ENCODE data around the gene CHI3L2.

The CHI3L2 gene

DNA sequence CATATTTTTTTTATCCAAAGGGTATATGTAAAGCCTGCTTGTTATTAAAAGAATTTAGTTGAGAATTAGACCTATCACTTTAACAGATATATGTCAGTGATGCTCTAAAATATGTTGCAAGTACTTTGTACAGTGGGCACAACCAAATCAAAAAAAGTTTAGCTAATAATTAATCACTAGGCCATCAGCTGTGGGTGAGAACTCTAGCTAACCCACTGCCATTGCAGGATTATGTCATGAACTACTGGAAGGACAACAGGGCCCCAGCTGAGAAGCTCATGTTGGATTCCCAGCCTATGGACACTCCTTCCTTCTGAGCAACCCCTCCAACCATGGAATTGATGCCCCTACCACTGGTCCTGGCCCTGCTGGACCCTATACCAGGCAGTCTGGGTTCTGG, 56.3 kb downstream of the CHI3L2 start:
- DNase-seq (ENCODE audit: low read depth), result no peak
- H3K4me3 ChIP-seq (ENCODE audit: low read depth, low read length), result no peak overlapping the region

DNA sequence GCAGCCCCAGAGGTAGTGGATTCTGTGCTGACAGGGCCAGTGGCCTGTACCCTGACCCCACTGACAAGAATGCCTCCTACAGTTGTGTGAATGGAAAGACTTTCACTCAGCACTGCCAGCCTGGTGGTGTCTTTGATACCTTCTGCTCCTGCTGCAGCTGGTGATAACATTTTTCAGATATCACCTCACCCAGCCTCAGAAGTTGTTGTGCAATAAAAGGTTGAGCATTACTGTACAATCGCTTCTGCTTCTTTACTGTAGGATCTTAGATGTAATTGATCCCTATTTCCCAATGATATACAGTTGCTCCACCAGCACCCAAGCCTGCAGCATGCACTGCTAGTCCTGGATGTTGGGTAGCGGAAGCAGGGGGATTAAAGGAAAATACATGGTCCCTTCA, 58.4 kb downstream of the CHI3L2 start:
- H3K4me3 ChIP-seq (ENCODE audit: low read depth, low read length), result no peak overlapping the region
- no peak for DNase-seq (ENCODE audit: low read depth)

DNA sequence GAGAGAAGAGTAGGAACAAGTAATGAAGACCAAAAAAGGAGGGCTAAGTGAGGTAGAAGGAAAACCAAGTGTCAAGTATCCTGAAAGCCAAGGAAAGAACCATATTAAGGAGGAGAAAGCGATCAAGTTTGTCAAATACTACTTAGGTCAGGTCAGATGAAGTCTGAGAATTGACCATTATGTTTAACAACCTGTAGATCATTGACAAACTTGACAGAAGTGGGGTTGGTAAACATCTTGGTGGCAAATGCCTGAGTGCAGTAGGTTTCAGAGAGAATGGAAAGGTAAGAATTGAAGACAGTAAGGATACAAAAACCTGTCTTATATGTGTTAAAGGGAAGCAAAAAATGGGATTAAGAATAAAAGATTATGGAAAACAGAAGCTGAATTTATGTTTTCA, 59.4 kb downstream of the CHI3L2 start:
- no peak overlapping the region for H3K4me3 ChIP-seq (ENCODE audit: low read depth, low read length)
- DNase-seq (ENCODE audit: low read depth), result no peak

DNA sequence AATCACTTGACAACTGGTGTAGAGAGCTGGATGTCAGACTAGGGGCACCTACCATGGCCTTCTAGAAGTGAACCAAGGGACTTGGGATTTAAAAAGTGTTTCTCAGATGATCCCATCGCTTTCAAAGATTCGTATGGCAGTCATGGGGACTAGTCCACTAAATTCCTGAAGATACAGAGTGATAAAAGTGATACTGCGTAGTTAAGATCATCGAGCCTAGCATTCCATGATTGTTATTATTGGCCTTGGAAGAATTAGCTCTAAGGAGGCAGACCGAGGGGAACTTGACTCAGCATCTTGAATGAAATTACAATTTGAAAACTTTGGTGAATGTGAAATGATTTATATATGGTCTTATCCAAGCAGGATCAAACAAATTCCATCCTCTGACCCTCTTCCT, 61.9 kb downstream of the CHI3L2 start:
- H3K4me3 ChIP-seq (ENCODE audit: low read depth, low read length), result no peak overlapping the region
- DNase-seq (ENCODE audit: low read depth), result no peak

DNA sequence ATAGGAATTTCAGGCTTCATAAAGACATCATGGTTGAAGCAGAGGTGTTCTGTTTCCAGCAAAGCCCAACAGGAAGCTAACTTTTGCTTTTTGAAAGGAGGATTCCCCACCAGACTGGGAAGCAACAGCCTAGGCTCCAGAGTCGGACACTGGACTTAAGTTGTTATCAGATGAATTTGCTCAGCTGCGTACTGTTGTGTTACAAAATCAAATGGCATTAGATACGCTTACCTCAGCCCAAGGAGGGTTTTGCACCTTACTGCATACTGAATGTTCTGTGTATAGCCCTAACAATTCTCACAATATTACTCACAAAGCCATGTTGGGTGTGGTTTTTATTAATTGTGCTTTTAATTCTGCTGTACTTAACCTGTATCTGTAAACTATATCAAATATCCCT, 62.6 kb downstream of the CHI3L2 start:
- H3K4me3 ChIP-seq (ENCODE audit: low read depth, low read length), result no peak overlapping the region
- no peak for DNase-seq (ENCODE audit: low read depth)

DNA sequence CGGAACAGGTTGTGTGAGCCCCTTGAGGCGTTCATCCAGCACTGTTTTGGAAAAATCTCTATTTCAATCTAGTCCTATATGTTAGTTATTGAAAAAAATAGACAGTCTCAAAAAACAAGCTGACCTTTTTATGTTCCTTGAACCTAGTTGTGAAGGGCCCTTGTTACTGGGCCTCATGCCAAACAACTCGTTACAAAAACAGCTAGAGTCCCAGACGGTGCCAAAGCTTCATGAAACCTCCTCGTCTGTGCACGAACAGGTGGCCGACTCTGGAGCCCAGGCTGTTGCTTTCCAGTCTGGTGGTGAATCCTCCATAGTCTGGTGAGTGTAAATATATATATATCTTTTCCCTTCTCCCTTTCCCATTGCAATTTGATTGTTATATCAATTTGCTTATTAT, 63.1 kb downstream of the CHI3L2 start, which contains the start of gene CHIA:
CHIA (plus strand) TSS at position 222 of the 400 bp plus-strand sequence. CDS start 19,617 bp downstream, outside the sequence.
- DNase-seq (ENCODE audit: low read depth), result no peak

More for the DNA sequence above, 63.1 kb downstream of the CHI3L2 start, which contains the start of gene CHIA:
- H3K4me3 ChIP-seq (ENCODE audit: low read depth, low read length), result no peak within 1 kb of the TSS
